HEK293T (cell line): Measurements from ENCODE around the gene PAPPA2.

ENCODE experiments used
- BHLHE40 ChIP-seq: fragments of 450-650 bp; IDR thresholded peaks from 2 replicates; pipeline ENCODE4 v1.6.1; 2016; ENCODE audit warnings: mild to moderate bottlenecking, moderate library complexity, borderline replicate concordance
- FOXA1 ChIP-seq: fragments of 450-650 bp; IDR thresholded peaks from 2 replicates; pipeline ENCODE4 v1.6.1; 2016; ENCODE audit warnings: mild to moderate bottlenecking
- FOXM1 ChIP-seq: fragments of 450-650 bp; IDR thresholded peaks from 2 replicates; pipeline ENCODE4 v1.6.1; 2017; ENCODE audit warnings: mild to moderate bottlenecking, borderline replicate concordance
- HDGF ChIP-seq: fragments of 450-650 bp; IDR thresholded peaks from 2 replicates; pipeline ENCODE4 v1.6.1; 2017; ENCODE audit warnings: antibody characterized with exemption, borderline replicate concordance
- SP1 ChIP-seq: fragments of 450-650 bp; IDR thresholded peaks from 2 replicates; pipeline ENCODE4 v1.6.1; 2017
- SUZ12 ChIP-seq: fragments of 450-650 bp; IDR thresholded peaks from 2 replicates; pipeline ENCODE4 v1.6.1; 2016; ENCODE audit warnings: mild to moderate bottlenecking
- ZNF384 ChIP-seq: fragments of 450-650 bp; IDR thresholded peaks from 2 replicates; pipeline ENCODE4 v1.6.1; 2016
- TF ChIP-seq, protein P1 (sequence below): fragments of 450-650 bp; IDR thresholded peaks from 2 replicates; pipeline ENCODE4 v1.6.1; 2016

DNA sequence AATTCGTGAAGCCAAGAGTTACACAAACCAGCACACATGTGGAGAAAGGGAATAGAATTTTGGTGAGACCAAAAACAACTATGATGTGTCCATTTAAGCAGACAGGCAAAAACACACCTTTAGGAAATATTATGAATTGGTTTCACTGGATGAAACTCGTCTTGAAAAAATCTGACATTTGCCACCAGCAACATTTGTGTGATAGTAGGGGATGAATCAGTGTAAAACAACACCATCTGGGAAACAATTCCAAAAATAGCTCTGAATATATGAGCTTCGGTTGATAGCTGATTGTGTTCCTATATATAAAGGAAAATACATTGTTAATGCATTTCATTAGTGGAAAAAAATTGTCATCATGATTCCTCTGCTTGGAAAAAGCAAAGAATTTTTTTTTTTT is 327.8 kb downstream of the PAPPA2 start:
- TF ChIP-seq, protein P1, sequence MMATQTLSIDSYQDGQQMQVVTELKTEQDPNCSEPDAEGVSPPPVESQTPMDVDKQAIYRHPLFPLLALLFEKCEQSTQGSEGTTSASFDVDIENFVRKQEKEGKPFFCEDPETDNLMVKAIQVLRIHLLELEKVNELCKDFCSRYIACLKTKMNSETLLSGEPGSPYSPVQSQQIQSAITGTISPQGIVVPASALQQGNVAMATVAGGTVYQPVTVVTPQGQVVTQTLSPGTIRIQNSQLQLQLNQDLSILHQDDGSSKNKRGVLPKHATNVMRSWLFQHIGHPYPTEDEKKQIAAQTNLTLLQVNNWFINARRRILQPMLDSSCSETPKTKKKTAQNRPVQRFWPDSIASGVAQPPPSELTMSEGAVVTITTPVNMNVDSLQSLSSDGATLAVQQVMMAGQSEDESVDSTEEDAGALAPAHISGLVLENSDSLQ, result no peak
- TF ChIP-seq FOXA1 (no peak), FOXM1 (no peak), ZNF384 (no peak), BHLHE40 (no peak), SUZ12 (no peak), HDGF (no peak), SP1 (no peak)
